WTC11 (cell line): ENCODE data around the gene E2F2.

Source experiments
- ATF3 ChIP-seq: sonication (generic); formaldehyde crosslinking; conservative IDR thresholded peaks from 2 replicates; pipeline ENCODE4 v1.8.1; 2022; ENCODE audit warnings: mild to moderate bottlenecking, missing genetic modification reagents
- ATF6 ChIP-seq: sonication (generic); formaldehyde crosslinking; IDR thresholded peaks from 2 replicates; pipeline ENCODE4 v1.8.1; 2023; ENCODE audit warnings: mild to moderate bottlenecking, missing genetic modification reagents
- CTCF ChIP-seq: fragments of 200-600 bp; IDR thresholded peaks from 2 replicates; pipeline ENCODE4 v1.8.0; 2022; ENCODE audit warnings: antibody characterized with exemption
- E2F4 ChIP-seq: sonication (generic); formaldehyde crosslinking; IDR thresholded peaks from 2 replicates; pipeline ENCODE4 v1.8.1; 2022; ENCODE audit warnings: low read depth, mild to moderate bottlenecking, moderate library complexity, missing genetic modification reagents, borderline replicate concordance
- FOXJ3 ChIP-seq: sonication (generic); formaldehyde crosslinking; IDR thresholded peaks from 2 replicates; pipeline ENCODE4 v1.9.0; 2021; ENCODE audit warnings: missing genetic modification reagents, mild to moderate bottlenecking, borderline replicate concordance
- FOXK1 ChIP-seq: sonication (generic); formaldehyde crosslinking; IDR thresholded peaks from 2 replicates; pipeline ENCODE4 v1.8.0; 2022; ENCODE audit warnings: mild to moderate bottlenecking, moderate library complexity, missing genetic modification reagents
- NFYB ChIP-seq: sonication (generic); formaldehyde crosslinking; conservative IDR thresholded peaks from 2 replicates; pipeline ENCODE4 v1.8.0; 2022; ENCODE audit warnings: low read depth, missing genetic modification reagents
- SP1 ChIP-seq: sonication (generic); formaldehyde crosslinking; conservative IDR thresholded peaks from 2 replicates; pipeline ENCODE4 v1.8.1; 2022; ENCODE audit warnings: missing genetic modification reagents
- ZNF317 ChIP-seq: sonication (generic); formaldehyde crosslinking; IDR thresholded peaks from 2 replicates; pipeline ENCODE4 v1.8.1; 2023; ENCODE audit warnings: low read depth, mild to moderate bottlenecking, moderate library complexity, missing genetic modification reagents, borderline replicate concordance
- TF ChIP-seq, protein P1 (sequence below): sonication (generic); formaldehyde crosslinking; IDR thresholded peaks from 2 replicates; pipeline ENCODE4 v1.8.1; 2022; ENCODE audit warnings: low read depth, missing genetic modification reagents, borderline replicate concordance
- TF ChIP-seq, protein P2 (sequence below): sonication (generic); formaldehyde crosslinking; IDR thresholded peaks from 2 replicates; pipeline ENCODE4 v1.8.0; 2022; ENCODE audit warnings: mild to moderate bottlenecking, missing genetic modification reagents
- TF ChIP-seq, protein P3 (sequence below): sonication (generic); formaldehyde crosslinking; IDR thresholded peaks from 2 replicates; pipeline ENCODE4 v1.8.1; 2023; ENCODE audit warnings: mild to moderate bottlenecking, missing genetic modification reagents, moderate library complexity

GRCh38 chr1:23529146-23530086 is 1.6 kb downstream of the E2F2 start:
- TF ChIP-seq SP1, result no peak
- TF ChIP-seq CTCF, result no peak
- TF ChIP-seq, protein P1, sequence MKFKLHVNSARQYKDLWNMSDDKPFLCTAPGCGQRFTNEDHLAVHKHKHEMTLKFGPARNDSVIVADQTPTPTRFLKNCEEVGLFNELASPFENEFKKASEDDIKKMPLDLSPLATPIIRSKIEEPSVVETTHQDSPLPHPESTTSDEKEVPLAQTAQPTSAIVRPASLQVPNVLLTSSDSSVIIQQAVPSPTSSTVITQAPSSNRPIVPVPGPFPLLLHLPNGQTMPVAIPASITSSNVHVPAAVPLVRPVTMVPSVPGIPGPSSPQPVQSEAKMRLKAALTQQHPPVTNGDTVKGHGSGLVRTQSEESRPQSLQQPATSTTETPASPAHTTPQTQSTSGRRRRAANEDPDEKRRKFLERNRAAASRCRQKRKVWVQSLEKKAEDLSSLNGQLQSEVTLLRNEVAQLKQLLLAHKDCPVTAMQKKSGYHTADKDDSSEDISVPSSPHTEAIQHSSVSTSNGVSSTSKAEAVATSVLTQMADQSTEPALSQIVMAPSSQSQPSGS (CRISPR knock-in tag), result no peak
- no peak for TF ChIP-seq NFYB
- TF ChIP-seq E2F4 (CRISPR knock-in tag), result no peak
- TF ChIP-seq ZNF317 (CRISPR knock-in tag), result no peak
- TF ChIP-seq, protein P2, sequence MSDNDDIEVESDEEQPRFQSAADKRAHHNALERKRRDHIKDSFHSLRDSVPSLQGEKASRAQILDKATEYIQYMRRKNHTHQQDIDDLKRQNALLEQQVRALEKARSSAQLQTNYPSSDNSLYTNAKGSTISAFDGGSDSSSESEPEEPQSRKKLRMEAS, result no peak
- TF ChIP-seq ATF3 (CRISPR knock-in tag), result no peak
- TF ChIP-seq FOXK1 (CRISPR knock-in tag), result no peak
- TF ChIP-seq ATF6, result no peak
- TF ChIP-seq, protein P3, sequence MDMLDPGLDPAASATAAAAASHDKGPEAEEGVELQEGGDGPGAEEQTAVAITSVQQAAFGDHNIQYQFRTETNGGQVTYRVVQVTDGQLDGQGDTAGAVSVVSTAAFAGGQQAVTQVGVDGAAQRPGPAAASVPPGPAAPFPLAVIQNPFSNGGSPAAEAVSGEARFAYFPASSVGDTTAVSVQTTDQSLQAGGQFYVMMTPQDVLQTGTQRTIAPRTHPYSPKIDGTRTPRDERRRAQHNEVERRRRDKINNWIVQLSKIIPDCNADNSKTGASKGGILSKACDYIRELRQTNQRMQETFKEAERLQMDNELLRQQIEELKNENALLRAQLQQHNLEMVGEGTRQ (CRISPR knock-in tag), result no peak
- no peak for TF ChIP-seq FOXJ3 (CRISPR knock-in tag)
